ENCODE data around the gene TBRG1.
A peak's percentile ranks its signal among the peaks of the same experiment; 100 is the strongest.

Gene TBRG1

DNA sequence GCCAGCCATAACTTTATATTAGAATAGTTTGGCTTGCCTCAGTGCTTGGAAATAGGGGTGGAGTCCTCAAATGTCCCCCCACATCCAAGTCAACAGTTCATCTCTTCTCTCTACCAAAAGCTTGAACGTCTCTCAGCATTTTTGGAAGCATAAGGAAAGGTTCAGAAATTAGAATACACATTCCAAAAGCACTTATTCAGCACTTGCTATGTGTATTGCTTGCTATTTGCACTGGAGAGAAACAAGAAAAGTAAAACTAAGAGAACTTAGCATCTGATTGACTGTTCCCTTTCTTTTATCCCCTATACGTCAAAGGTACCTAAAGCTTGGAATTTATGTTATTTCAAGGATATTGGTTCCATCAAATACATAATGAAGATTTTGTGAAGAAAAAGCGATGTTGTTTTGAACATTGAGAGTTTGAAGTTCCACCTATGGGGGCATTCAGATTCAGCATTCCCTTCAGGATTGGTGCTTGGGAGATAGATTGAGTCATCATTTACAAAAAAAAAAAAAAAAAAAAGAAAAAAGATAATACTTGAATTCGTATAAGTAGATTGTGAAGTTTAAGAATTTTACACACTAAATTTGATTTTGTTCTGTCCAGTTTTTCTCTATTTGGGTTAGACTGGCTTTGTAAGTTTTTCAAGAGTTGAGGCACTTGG is 1.3 kb downstream of the TBRG1 start:
- no peak for DNase-seq

DNA sequence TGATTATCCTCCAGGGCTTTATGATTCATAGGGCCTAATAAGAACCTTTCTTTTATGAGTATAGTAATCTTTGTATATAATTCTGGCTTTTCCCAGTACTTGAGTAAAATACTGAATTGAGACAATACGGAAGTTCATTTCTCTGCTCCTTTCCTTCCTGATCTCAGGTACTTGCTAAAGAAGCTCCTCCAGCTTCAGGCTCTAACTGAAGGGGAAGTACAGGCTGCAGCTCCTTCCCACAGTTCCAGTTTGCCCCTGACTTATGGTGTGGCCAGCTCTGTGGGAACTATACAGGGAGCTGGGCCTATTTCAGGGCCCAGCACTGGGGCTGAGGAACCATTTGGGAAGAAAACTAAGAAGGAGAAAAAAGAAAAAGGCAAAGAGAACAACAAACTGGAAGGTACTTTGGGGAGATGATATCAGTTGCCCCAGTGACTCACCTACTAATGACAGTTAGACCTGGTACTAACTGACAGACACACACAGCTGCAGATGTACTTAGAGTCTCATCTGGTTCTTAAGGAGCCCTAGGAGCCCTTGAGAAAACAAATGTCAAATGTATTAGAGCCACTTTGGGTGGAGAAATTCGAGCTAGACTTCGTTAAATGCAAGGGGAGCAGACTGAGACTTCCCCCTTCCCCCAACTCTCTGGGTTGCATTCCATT is 3.0 kb downstream of the TBRG1 start:
- DNase-seq, result no peak

DNA sequence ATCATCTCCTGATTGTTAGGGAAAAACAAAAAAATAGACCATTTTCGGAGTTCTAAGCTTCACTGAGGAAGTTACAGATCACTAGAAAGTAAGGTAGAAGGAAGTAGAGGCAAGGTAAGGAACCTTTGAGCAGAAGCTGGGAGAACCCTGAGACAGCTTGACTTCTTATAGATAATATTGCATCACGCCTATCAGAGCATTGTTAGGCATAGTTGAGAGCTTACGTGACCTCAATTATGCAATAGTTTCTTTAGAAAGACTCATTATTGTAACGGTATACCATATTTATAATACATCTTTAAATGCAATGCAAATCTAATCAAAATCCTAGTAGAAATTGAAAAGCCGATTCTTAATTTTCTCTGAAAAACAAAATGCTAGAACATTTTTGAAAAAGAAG is 4.9 kb downstream of the TBRG1 start:
- DNase-seq, result no peak

DNA sequence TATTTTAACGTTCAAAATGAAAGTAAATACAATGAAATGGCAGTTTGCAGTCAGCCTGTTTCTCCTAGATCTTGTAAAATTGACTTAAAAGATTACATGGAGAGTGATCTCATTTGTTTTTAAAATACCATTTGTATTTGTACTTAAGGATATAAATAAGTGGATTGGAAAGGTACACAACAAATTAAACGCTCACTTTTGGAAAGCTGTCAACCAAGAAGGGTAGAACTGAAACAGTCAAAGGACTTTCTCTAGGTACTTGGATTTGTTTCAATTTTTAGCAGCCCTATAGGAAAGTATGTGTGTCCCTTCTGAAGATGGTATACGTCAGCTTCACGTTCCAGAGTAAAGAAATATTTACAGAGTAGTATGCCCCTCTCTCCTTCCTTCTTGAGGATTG is 7.3 kb downstream of the TBRG1 start:
- no peak for DNase-seq

DNA sequence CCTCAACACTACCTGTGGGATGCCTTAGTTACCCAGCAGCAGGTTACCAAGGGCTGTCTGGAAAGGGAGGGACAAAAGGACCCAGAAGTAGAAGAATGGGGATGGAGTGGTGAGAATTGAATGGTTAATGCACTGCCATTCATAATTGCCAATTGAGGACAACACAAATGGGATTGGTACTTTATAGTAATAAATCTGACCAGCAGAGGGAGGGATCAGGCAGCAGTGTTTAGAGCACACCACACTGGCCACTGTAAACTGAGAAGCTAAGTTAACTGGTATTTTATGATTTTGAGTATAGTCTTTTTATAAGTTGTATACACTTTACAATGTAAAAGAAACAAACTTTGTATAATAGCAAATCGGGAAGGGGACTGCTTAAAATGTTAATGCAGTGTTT is 10.7 kb downstream of the TBRG1 start:
- no peak for DNase-seq

DNA sequence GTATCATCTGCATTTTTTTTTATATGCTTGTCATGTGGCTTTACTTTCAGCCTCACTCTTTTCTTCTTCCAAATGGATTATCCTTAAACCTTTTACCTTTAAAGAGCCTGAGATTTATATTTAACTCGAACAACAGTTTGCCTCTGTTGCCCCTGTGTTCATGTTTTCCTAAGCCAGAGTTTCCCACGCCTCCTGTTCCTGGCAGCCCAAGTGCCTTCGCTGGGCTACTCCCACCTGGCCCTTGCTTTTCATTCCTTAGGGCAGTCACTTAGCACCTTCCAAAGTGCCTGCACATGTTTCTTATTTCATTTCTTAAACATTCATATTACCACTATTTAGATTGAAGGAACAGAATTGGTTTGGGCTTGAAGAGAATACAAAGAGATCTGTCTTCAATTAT is 13.3 kb downstream of the TBRG1 start:
- no peak for DNase-seq

DNA sequence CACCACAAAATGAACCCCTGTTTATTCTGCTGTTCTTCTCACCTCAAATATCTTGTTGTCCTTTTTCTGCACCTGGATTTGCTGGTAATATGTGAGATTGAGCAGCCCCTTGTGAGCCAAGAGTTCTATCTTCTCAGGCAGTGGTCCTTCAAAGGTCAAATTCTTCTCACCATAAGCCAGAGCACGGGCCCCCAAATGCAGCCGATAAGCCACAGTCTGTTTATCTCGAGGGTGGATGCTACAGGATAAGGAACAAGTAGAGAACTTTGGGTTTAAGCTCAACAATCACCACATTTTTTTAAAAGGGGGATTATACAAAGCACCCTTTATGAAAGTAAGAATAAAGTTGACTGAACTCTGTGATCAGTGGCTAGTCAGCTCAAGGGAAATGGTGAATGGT is 15.8 kb downstream of the TBRG1 start:
- no peak for DNase-seq

DNA sequence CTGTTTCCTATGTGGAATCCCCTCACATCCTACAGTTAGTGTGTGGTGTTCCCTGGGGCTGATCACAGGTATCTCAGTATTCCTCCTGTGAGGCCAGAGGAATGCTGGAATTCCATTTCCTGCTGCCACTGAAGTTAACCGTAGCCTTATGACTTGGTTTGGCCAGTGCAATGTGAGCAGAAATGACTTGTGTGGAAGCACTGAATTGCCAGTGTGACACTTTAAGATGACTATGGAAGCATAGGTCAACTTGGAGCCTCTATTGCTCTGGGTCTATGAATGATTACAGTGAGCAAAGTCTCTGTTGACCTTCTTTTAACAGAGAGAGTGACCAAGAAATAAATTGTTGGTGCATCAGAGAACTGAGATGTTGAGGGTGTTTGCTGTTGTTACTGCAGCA is 16.5 kb downstream of the TBRG1 start:
- no peak for DNase-seq

DNA sequence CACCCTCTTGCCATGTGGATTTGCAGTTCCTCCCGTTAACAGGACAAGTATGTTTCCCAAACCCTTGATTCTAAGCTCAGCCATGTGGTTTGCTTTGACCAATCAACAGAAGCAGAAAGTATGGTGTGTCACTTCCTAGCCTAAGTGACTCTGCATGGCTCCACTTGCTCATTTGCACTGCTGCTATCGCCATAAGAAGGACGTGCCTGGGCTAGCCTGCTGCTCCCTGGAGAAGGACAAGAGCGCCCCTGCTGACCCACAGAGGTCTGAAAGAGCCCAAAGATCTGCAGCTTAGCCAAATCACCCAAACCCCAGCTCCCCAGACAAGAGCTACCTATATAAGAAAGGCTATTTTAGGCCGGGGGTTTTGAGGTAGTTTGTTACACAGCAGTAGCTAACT is 18.0 kb downstream of the TBRG1 start:
- no peak for DNase-seq

DNA sequence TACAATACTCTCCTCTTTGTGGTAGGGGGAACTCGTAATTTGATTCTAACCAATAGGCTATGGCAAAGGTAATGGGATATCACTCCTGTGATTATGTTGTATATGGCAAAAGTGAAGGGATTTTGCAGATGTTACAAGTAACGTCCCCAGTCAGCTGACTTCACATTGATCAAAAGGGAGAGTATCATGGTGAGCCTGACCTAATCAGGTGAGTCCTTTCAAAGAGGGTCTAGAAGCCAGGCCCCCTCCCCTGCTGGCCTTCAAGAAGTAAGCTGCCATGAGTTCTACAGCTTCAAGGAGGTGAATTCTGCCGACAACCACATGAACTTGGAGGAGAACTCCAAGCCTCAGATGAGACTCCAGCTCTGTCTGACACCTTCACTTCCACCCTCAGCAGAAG is 20.0 kb downstream of the TBRG1 start:
- no peak for DNase-seq

DNA sequence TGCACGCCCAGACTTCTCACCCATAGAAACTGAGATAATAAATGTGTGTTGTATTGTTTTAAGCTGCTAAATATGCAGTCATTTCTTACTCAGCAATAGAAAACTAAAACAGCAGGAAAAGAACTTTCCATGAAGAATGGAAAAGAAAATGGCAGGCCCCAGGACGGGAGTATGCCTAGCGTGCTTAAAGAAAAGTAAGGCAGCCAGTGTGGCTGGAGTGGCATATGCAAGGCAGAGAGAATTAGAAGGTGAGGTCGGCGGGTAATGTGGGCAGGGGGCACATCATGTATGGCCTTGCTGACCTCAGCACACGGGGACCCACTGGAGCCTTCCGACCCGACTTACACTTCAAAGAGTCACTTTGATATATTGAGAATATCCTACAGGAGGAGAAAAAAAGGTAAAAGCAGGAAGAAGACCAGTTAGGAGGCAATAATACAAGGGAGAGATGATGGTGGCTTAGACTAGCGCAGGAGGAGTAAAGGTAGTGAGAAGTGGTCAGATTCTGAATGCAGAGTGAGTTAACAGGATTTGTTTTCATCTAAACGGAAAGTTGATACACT is 20.5 kb downstream of the TBRG1 start:
- DNase-seq, result no peak

DNA sequence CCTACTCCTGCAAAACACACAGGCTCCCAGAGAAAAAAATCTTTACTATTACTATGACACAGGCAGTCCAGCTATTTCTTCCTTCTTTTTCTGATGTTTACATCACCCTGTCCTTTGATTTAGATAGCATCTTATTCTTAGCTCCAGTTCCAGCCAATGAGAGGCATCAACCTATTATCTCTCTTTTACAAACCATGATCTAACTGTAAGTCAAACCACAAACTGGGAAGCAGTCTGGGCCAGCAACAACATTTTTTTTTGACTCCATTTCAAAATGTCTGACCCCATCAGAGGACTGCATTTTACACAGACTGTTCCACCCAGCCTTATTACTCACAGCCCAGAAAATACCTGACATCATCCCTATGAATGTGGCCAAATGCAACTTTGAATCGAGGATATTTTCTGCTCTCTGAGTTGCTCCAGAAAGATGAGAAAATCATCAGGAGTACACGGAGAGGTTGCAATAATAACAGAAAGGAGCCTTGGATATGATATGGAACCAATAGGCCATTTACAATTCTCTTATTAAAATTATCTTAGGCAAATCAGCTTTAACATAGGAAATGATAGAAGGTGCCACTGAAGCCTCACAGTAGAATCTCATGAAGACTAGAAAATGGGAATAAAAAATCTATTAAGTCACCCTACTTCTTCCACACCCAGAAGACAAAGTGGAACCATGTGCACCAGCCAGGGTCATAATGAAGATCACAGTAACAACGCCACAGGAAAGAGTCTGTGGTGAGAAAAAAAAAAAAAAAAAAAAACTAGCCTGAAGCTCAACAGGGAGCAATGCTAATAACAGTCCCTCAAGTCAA is 21.2 kb downstream of the TBRG1 start:
- no peak for DNase-seq

DNA sequence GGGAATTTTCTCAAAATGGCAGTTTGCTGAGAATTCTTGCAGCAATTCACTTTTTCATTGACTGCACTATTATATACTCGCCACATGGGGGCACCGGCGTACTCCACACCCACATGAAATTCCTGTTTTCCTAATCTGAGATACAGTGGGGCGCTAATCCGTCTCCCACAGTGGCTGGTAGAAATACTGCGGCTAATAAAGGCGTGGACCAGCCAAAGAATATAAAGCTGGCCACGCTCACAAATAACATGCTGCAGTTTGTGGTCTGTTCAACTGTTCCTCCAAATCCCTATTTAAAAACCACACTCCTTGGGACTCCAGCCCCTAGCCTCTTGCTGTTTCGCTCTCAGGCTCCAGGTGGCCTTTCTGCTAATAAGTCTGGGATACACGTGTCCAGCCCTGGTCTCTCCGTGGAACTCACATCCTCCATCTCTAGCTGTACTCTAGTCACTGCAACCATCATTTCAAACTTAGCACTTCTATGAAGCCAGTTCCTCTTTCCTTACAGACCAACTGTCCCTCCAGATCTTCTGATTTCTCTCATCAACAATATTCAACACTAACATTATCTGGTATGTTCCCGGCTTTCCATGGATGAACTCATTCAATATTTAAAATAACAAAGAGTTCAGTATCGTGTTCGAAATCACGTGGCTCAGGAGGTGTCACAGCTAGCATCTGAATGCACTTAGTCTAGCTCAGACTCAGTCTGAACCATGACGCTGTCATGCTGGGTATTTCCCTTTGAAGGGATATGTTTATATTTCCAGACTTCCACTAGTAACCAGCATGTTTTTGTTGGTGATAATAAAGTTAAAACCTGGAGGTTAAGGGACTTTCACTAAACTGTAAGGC is 22.0 kb downstream of the TBRG1 start:
- peak; percentile 21 for DNase-seq

DNA sequence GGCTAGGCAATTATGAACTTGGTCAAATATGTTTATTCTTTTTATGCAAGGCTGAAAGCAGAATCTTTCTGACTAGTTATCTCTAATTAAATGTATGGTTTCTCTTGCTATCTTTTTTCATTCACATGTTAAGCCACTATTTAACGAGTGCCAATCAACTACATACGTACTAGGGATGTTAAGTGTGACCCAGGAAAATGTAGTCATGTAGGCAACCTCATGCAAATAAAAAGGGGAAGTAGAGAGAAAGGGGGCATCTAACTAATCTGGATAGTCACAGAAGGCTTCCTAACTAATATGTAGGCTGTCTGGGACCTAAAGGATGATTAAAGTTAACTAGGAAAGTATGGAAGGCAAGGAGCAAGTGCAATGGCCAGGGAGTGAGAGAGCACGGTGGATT is 23.5 kb downstream of the TBRG1 start:
- no peak for DNase-seq

DNA sequence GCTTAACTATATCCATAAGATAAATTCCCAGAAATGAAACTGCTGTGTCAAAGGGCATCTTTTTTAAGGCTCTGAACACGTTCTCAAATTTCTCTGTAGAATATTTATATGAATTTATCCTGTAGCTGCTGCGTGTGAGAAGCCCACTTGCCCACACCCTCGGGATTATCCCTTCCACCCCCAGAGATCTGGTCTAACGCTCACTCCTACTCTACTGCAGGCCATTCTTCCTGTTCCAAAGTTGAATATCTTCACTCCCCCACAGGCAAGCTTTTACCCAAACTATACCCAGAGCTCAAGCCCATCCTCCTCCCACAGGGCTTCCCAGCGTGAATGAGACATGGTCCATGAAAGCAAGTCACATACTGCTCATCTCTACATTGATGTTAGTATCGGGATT is 25.9 kb downstream of the TBRG1 start:
- no peak for DNase-seq

DNA sequence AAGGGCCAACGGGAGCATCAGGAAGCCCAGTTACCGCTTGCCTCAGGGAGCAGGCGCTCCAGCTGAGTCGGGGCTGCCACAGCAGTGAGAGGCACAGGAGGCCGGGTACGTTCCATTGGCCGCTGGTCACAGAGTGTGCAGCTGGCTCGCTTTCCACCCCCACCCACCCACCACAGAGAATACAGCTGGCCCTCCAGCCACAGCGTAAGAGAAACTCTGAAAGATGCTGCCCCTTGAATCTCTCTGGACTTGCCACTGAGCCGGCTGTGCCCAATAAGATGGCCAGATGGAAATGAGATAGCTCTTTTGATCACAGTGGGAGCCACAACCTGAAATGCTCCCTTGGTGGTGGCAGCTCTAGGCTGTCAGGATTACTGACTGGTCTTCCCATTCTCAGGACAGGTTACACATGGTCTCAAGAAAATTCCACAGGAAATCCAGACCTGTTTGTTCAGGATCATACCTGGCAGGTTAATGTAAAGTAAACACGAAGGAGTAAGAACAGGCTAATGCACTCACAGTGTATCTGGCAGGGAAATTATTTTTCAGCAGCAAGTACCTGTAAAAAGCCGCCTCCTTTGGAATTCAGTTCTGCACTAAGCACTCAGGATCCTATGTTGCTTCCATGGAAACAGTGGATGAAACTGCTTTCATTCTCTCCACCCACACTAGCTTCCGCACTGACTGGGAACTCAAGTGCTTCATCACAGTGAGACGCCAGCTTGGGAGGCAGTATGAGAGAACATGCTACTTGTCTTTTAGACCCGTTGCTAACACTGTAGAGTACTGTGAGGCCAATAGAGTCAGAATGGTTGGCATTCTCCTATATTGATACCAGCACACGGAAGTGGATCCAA is 34.3 kb downstream of the TBRG1 start:
- no peak for DNase-seq

DNA sequence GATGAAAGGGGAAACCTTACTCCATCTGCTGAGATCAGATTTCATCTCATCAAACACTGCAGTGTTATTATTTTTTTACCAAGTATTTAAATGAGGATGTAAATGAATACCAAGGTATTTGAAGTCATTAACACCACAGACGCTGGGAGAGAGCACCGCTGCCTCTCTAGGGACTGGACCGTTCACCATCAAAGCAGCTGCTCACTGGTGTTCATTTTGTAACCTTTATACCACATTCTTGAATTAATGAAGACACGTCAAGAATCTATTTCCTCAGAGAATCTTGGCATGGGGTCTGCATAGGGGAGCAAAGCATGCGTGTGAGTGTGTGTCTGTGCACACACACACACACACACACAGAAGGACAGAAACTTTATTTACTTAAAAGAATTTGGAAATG is 35.2 kb downstream of the TBRG1 start:
- DNase-seq, result no peak

DNA sequence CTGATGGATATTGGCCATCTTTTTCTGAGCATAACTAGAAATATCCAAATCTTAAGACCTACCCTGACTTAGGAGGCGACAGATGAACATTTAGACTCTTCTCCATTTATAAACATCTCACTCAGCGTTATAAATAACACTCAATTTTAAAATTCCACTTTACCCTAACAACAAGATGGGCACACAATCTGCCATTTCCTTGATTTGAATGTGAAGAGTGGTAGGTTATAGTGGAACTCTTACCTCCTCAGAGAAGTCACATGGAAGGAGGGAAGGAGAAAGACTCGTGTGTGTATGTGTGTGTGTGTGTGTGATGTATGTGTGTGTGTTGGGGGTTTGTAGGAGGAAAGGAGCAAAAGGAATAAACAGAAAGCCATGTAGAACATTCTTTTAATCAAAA is 35.8 kb downstream of the TBRG1 start:
- no peak for DNase-seq

DNA sequence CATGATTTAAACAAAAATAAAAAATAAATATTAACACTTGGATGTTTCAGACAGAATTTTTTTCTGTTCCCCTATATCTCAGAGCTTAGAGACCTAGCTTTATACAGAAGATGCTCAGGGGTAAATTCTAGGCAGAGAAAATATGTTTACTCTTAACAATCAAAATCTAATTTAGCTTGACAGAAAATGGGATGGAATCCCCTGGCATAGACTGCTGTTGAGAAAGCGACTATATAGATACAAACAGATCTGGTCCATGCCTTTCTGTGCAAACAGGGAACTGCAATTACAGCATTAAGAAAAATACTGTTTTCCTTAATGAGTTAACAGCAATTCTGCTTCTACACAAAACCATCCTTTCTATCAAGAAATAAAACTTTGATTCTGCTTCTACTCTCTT is 36.3 kb downstream of the TBRG1 start:
- no peak for DNase-seq

DNA sequence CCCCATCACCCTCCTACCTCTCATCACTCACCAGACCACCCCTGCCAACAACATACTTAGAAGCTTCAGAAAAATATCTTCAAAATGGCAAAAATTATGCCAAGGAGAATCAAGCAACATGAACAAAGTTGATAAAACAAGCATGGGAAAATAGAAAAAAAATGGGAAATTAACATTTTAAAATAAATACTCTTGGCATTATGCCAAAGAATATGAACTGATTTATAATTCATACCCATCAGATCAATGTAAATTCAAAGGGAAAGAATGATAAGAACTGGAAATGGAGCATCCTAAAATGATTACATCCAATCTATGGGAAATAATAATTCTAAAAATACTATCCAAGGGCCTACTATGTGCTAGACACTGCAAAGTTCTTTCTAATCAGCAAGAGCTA is 38.9 kb downstream of the TBRG1 start:
- no peak for DNase-seq

DNA sequence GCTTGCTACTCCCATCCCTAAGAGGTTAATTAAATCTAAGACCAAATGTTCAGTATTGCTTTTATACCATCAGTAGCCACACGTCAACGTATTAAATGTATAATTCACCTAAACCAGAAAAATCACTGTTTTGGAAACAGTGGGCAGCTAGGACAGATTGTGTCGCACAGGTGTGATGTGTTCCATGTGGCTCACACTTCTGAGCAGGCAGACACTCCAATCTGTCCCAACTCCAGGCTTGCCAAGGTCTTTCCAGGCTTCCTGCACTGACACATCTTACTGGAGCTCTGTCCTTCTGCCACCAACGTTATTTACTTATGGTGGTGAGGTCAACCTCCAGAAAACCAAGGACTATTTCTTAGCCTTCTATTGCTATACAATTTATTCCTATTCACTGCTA is 39.4 kb downstream of the TBRG1 start:
- no peak for DNase-seq

DNA sequence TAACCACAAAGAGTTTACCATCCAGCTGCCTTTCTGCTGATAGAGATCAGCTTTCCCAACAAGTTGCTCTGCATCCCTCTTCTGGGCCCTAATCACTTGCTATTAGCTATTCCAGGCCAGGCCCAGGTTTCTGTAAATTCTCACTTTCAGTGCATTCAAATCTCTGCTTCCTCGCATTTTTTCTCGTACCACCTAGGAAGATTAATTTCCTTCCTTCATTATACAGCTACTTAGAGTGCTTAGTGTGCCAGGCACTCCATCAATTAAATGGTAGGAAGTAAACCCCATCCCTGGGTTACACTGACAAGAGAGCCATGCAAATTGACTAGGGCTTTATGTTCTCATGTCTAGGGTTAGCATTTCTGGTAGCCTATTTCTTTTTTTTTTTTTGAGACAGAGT is 41.2 kb downstream of the TBRG1 start:
- DNase-seq, result no peak

Measured in stimulated activated CD4-positive, alpha-beta T cell treated with anti-CD3 and anti-CD28 coated beads, Interleukin-12 subunit alpha, Interleukin-12 subunit beta, amount 100 ng/mL, for 4 hours (primary cell).